ENCODE results near the gene CAPN13. TPM values are rescaled to one million over a fixed set of nuclear protein-coding genes. Genes with fewer than 3 reads are reported as not detected.

CAPN13 gene
- polyA plus RNA-seq, 12 donors = 0.11 to 0.34 (median 0.26) TPM; not detected in 9

- DNase-seq = no peak
Measured at GRCh38 chr2:30684516-30684915, 122.7 kb downstream of the CAPN13 start.

GRCh38 chr2:30684026-30684425 lies 123.2 kb downstream of the CAPN13 start:
- no peak for DNase-seq

GRCh38 chr2:30683236-30683956 lies 123.8 kb downstream of the CAPN13 start:
- DNase-seq = no peak

GRCh38 chr2:30681022-30681421 lies 126.2 kb downstream of the CAPN13 start:
- DNase-seq = no peak

- no peak for DNase-seq
Measured at GRCh38 chr2:30680121-30680520, 127.1 kb downstream of the CAPN13 start.

GRCh38 chr2:30679426-30680088 lies 127.7 kb downstream of the CAPN13 start:
- no peak for DNase-seq

GRCh38 chr2:30678410-30679137 lies 128.7 kb downstream of the CAPN13 start:
- no peak for DNase-seq

- no peak for DNase-seq
Measured at GRCh38 chr2:30677861-30678385, 129.3 kb downstream of the CAPN13 start.

GRCh38 chr2:30677231-30677630 lies 130.0 kb downstream of the CAPN13 start:
- no peak for DNase-seq

GRCh38 chr2:30675758-30676157 lies 131.5 kb downstream of the CAPN13 start:
- no peak for DNase-seq

GRCh38 chr2:30673127-30673526 lies 134.1 kb downstream of the CAPN13 start:
- DNase-seq = no peak
